Keratinocyte (primary cell): ENCODE measurements around the gene ASS1. TPM values are rescaled to one million over a fixed set of nuclear protein-coding genes. Genes with fewer than 3 reads are reported as not detected.

Experiments used
- DNase-seq: peaks from one replicate; pipeline ENCODE4 v3.0.0-alpha.2; 2011; ENCODE audit warnings: low read depth, missing footprints, low spot score
- FAIRE-seq: peaks from 2 replicates; lab custom pipeline; 2011; peaks lifted over from hg19 to GRCh38; lab: Jason Lieb, UNC
- H2AFZ ChIP-seq: 2 replicates; pipeline ENCODE4 v1.6.0; 2012; ENCODE audit warnings: low read length, control low read depth, inconsistent platforms; ENCODE audit not compliant: control insufficient read depth
- H3K27ac ChIP-seq: 2 replicates; pipeline ENCODE4 v1.5.1; 2011; ENCODE audit warnings: low read length; ENCODE audit not compliant: control insufficient read depth, insufficient read depth
- H3K27me3 ChIP-seq: 3 replicates; pipeline ENCODE4 v1.6.0; 2011; ENCODE audit warnings: low read length; ENCODE audit not compliant: control insufficient read depth, insufficient read depth; ENCODE audit errors: extremely low read depth
- H3K36me3 ChIP-seq, 2 experiments: 2 replicates in 1 of 2; 3 replicates in 1 of 2; pipeline ENCODE4 v1.5.1; 2011; ENCODE audit warnings: low read length in 2 of 2, mild to moderate bottlenecking in 1 of 2; ENCODE audit not compliant: control insufficient read depth in 2 of 2, insufficient read depth in 2 of 2; ENCODE audit errors: extremely low read depth in 1 of 2
- H3K4me1 ChIP-seq: 3 replicates; pipeline ENCODE4 v1.5.1; 2011; ENCODE audit warnings: low read length; ENCODE audit not compliant: control insufficient read depth, insufficient read depth; ENCODE audit errors: extremely low read depth
- H3K4me2 ChIP-seq: 3 replicates; pipeline ENCODE4 v1.6.0; 2011; ENCODE audit warnings: low read depth, low read length; ENCODE audit not compliant: control insufficient read depth, insufficient read depth; ENCODE audit errors: extremely low read depth
- H3K4me3 ChIP-seq, 3 experiments: fragments of 200-600 bp in 1 of 3; sonication (generic) in 1 of 3; 2 replicates in 2 of 3; 3 replicates in 1 of 3; pipeline ENCODE4 v1.5.1; 2011 to 2016; ENCODE audit warnings: low read length in 3 of 3, mild to moderate bottlenecking in 3 of 3, control low read depth in 2 of 3, inconsistent platforms in 1 of 3, low read depth in 1 of 3, mixed read lengths in 1 of 3, mixed run types in 1 of 3, moderate library complexity in 1 of 3; ENCODE audit not compliant: control insufficient read depth in 2 of 3, insufficient read depth in 2 of 3; ENCODE audit errors: extremely low read depth in 1 of 3
- H3K79me2 ChIP-seq: 2 replicates; pipeline ENCODE4 v1.6.0; 2012; ENCODE audit warnings: low read length; ENCODE audit not compliant: control insufficient read depth, insufficient read depth
- H3K9ac ChIP-seq: 3 replicates; pipeline ENCODE4 v1.6.0; 2011; ENCODE audit warnings: low read length; ENCODE audit not compliant: control insufficient read depth, insufficient read depth; ENCODE audit errors: extremely low read depth
- H3K9me1 ChIP-seq: 3 replicates; pipeline ENCODE4 v1.6.0; 2011; ENCODE audit warnings: low read length; ENCODE audit not compliant: control insufficient read depth, insufficient read depth; ENCODE audit errors: extremely low read depth
- H3K9me3 ChIP-seq: 2 replicates; pipeline ENCODE4 v1.5.1; 2012; ENCODE audit warnings: low read depth, low read length; ENCODE audit not compliant: control insufficient read depth
- H4K20me1 ChIP-seq: 3 replicates; pipeline ENCODE4 v1.6.0; 2011; ENCODE audit warnings: low read length; ENCODE audit not compliant: control insufficient read depth, insufficient read depth; ENCODE audit errors: extremely low read depth
- EZH2 ChIP-seq: IDR thresholded peaks from one replicate; pipeline ENCODE4 v1.6.1; 2012; ENCODE audit warnings: inconsistent platforms, mild to moderate bottlenecking, low read length, moderate library complexity
- dilution Hi-C: fragments of 300-500 bp; cut with MboI; formaldehyde crosslinking; loops from one replicate; pipeline ENCODE4 v1.7.0; 2020; ENCODE audit warnings: low sequenced_read_pairs; ENCODE audit not compliant: extremely low pct_ligation_motif_present
- polyA plus RNA-seq, 5 experiments: library from polyadenylated mRNA; depleted of rRNA in 3 of 5; stranded (reverse) in 3 of 5; stranded (forward) in 1 of 5; unstranded in 1 of 5; fragments of >200 nt; gene quantifications; 1 replicate in 1 of 5; 2 replicates in 3 of 5; 3 replicates in 1 of 5; pipeline versions ENCODE4 v1.2.1 to v1.2.3, GENCODE V29; 2011 to 2012; ENCODE audit warnings: missing spikeins in 2 of 5, low read depth in 1 of 5, low replicate concordance in 1 of 5
- TF ChIP-seq, protein P1 (sequence below), 3 experiments: IDR thresholded peaks in 1 of 3; conservative IDR thresholded peaks in 1 of 3; optimal IDR thresholded peaks in 1 of 3; 2 replicates in 2 of 3; 3 replicates in 1 of 3; pipeline versions ENCODE3 to v1.5.1; 2011; ENCODE audit warnings: low read length in 3 of 3, mild to moderate bottlenecking in 3 of 3, moderate library complexity in 2 of 3, control low read depth in 1 of 3, inconsistent platforms in 1 of 3; ENCODE audit not compliant: insufficient read depth in 2 of 3; ENCODE audit errors: extremely low read depth in 1 of 3

The ASS1 gene
- polyA plus RNA-seq, 1 donor (not counting 4 experiments of a cell fraction or from before 2014, with no cell fraction given): 52.4 TPM

GRCh38 chr9:130501639-130502038 is 56.9 kb downstream of the ASS1 start:
- FAIRE-seq: no peak
- dilution Hi-C loops: no loop called here
- H2AFZ ChIP-seq: no peak overlapping the region

DNA sequence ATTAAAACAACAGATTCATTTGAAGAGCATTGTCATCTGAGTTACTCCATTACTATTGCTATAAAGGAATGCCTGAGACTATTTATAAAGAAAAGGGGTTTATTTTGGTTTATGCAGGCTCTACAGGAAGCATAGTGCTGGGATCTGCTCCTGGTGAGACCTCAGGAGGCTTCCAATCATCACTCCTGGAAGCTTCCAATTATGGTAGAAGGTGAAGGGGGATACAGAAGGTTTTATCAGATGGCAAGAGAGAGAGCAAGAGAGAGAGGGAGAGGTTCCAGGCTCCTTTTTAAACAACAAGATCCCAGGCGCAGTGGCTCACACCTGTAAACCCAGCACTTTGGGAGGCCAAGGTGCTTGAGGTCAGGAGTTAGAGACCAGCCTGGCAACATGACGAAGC is 63.5 kb downstream of the ASS1 start:
- no peaks in the 10 kb centered on the region for H3K36me3 ChIP-seq

More at GRCh38 chr9:130501639-130502038, 56.9 kb downstream of the ASS1 start:
- Histone ChIP-seq H3K4me3 (no peak overlapping the region), H3K4me1 (no peaks in the 10 kb centered on the region), H3K9me3 (no peaks in the 10 kb centered on the region), H4K20me1 (no peaks in the 10 kb centered on the region), H3K36me3 (no peaks in the 10 kb centered on the region), H3K79me2 (no peaks in the 10 kb centered on the region), H3K9ac (no peak overlapping the region), H3K27ac (no peak overlapping the region), H3K27me3 (no peaks in the 10 kb centered on the region), H3K4me2 (no peak overlapping the region), H3K9me1 (no peaks in the 10 kb centered on the region)
- DNase-seq: no peak
- TF ChIP-seq, protein P1, sequence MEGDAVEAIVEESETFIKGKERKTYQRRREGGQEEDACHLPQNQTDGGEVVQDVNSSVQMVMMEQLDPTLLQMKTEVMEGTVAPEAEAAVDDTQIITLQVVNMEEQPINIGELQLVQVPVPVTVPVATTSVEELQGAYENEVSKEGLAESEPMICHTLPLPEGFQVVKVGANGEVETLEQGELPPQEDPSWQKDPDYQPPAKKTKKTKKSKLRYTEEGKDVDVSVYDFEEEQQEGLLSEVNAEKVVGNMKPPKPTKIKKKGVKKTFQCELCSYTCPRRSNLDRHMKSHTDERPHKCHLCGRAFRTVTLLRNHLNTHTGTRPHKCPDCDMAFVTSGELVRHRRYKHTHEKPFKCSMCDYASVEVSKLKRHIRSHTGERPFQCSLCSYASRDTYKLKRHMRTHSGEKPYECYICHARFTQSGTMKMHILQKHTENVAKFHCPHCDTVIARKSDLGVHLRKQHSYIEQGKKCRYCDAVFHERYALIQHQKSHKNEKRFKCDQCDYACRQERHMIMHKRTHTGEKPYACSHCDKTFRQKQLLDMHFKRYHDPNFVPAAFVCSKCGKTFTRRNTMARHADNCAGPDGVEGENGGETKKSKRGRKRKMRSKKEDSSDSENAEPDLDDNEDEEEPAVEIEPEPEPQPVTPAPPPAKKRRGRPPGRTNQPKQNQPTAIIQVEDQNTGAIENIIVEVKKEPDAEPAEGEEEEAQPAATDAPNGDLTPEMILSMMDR (optimal IDR thresholded peaks at IDR 0.05 in 1 of 3, IDR thresholded peaks at IDR 0.05 in 1 of 3, conservative IDR thresholded peaks at IDR 0.05 in 1 of 3; ENCODE audit: extremely low read depth in 1 of 3, insufficient read depth in 2 of 3, low read length in 3 of 3): no peak
- no peak for TF ChIP-seq EZH2

More for the DNA sequence above, 63.5 kb downstream of the ASS1 start:
- TF ChIP-seq EZH2: no peak
- TF ChIP-seq, protein P1 (optimal IDR thresholded peaks at IDR 0.05 in 1 of 3, IDR thresholded peaks at IDR 0.05 in 1 of 3, conservative IDR thresholded peaks at IDR 0.05 in 1 of 3; ENCODE audit: extremely low read depth in 1 of 3, insufficient read depth in 2 of 3, low read length in 3 of 3): no peak
- DNase-seq (no peak), FAIRE-seq (no peak)
- H2AFZ ChIP-seq: no peak overlapping the region
- no peak overlapping the region for H3K9ac ChIP-seq
- dilution Hi-C loops: no loop called here
- H3K4me2 ChIP-seq: no peak overlapping the region
- H3K27me3 ChIP-seq: peaks cover 4% of the 10 kb centered on the region
- H3K79me2 ChIP-seq: no peaks in the 10 kb centered on the region
- no peak overlapping the region for H3K4me3 ChIP-seq
- H4K20me1 ChIP-seq: no peaks in the 10 kb centered on the region
- no peaks in the 10 kb centered on the region for H3K9me1 ChIP-seq
- no peak overlapping the region for H3K27ac ChIP-seq
- no peaks in the 10 kb centered on the region for H3K9me3 ChIP-seq
- no peaks in the 10 kb centered on the region for H3K4me1 ChIP-seq
